ENCODE data around the gene MLN.
A peak's percentile ranks its signal among the peaks of the same experiment; 100 is the strongest.

MLN gene

GRCh38 chr6:33771146-33772081 lies 32.4 kb downstream of the MLN start:
- DNase-seq (ENCODE audit: low read depth) = peak; percentile 32

- no peak for DNase-seq (ENCODE audit: low read depth)
Measured at GRCh38 chr6:33770833-33771145, 33.0 kb downstream of the MLN start.

- no peak for DNase-seq (ENCODE audit: low read depth)
Measured at GRCh38 chr6:33770124-33770832, 33.5 kb downstream of the MLN start.

- DNase-seq (ENCODE audit: low read depth) = no peak
Measured at GRCh38 chr6:33769248-33769821, 34.5 kb downstream of the MLN start.

- DNase-seq (ENCODE audit: low read depth) = peak; percentile 48
Measured at GRCh38 chr6:33768644-33769120, 35.1 kb downstream of the MLN start.

- DNase-seq (ENCODE audit: low read depth) = no peak
Measured at GRCh38 chr6:33766921-33767907, 36.6 kb downstream of the MLN start.

GRCh38 chr6:33765368-33765767 lies 38.4 kb downstream of the MLN start:
- DNase-seq (ENCODE audit: low read depth) = no peak

- no peak for DNase-seq (ENCODE audit: low read depth)
Measured at GRCh38 chr6:33764036-33764435, 39.8 kb downstream of the MLN start.

- no peak for DNase-seq (ENCODE audit: low read depth)
Measured at GRCh38 chr6:33763483-33763882, 40.3 kb downstream of the MLN start.

- DNase-seq (ENCODE audit: low read depth) = no peak
Measured at GRCh38 chr6:33762713-33763112, 41.1 kb downstream of the MLN start.

GRCh38 chr6:33761922-33762629 lies 41.7 kb downstream of the MLN start:
- no peak for DNase-seq (ENCODE audit: low read depth)

- DNase-seq (ENCODE audit: low read depth) = no peak
Measured at GRCh38 chr6:33761581-33761921, 42.3 kb downstream of the MLN start.

- no peak for DNase-seq (ENCODE audit: low read depth)
Measured at GRCh38 chr6:33759887-33760629, 43.7 kb downstream of the MLN start.

GRCh38 chr6:33758815-33759216 lies 45.0 kb downstream of the MLN start:
- no peak for DNase-seq (ENCODE audit: low read depth)

- DNase-seq (ENCODE audit: low read depth) = no peak
Measured at GRCh38 chr6:33757906-33758305, 45.9 kb downstream of the MLN start.

GRCh38 chr6:33757113-33757512 lies 46.7 kb downstream of the MLN start:
- no peak for DNase-seq (ENCODE audit: low read depth)

- no peak for DNase-seq (ENCODE audit: low read depth)
Measured at GRCh38 chr6:33756211-33756954, 47.4 kb downstream of the MLN start.

- no peak for DNase-seq (ENCODE audit: low read depth)
Measured at GRCh38 chr6:33755070-33755869, 48.5 kb downstream of the MLN start.

GRCh38 chr6:33754222-33754621 lies 49.6 kb downstream of the MLN start:
- no peak for DNase-seq (ENCODE audit: low read depth)
